Activated CD4-positive, alpha-beta T cell treated with anti-CD3 and anti-CD28 coated beads, Interleukin-2, amount 10 ng/mL, durations not matched to agents 24 days and 14 days (primary cell): ENCODE measurements around the gene CNOT3. TPM values are rescaled to one million over a fixed set of nuclear protein-coding genes. Genes with fewer than 3 reads are reported as not detected.

ENCODE experiments used
- total RNA-seq: library from RNA; stranded (reverse); gene quantifications from 2 replicates; pipeline ENCODE4 v1.2.3, GENCODE V29; 2022

CNOT3 gene
- total RNA-seq, 1 donor from 2014 or later, result 64.5 TPM

Other genes starting within 250 kb of the CNOT3 start
- gene CACNG7, start 228.5 kb upstream of the CNOT3 start, total RNA-seq, result not detected in 2 replicates
- not detected in 2 replicates for gene CACNG8, start 174.8 kb upstream of the CNOT3 start, total RNA-seq
- not detected in 2 replicates for gene CACNG6, start 146.1 kb upstream of the CNOT3 start, total RNA-seq
- not detected in 2 replicates for gene VSTM1, start 73.9 kb upstream of the CNOT3 start, total RNA-seq
- gene TARM1, start 56.4 kb upstream of the CNOT3 start, total RNA-seq, result not detected in 2 replicates
- gene OSCAR, start 37.0 kb upstream of the CNOT3 start, total RNA-seq, result 0.17 and 0.26 TPM in 2 replicates
- gene NDUFA3, start 34.9 kb upstream of the CNOT3 start, total RNA-seq, result 105 and 131 TPM in 2 replicates
- 31.0 and 33.7 TPM in 2 replicates for gene TFPT, start 22.1 kb upstream of the CNOT3 start, total RNA-seq
- gene PRPF31, start 22.0 kb upstream of the CNOT3 start, total RNA-seq, result 110 and 115 TPM in 2 replicates
- gene LENG1, start 22.0 kb downstream of the CNOT3 start, total RNA-seq, result 4.6 and 5.7 TPM in 2 replicates
- 0.54 and 1.1 TPM in 2 replicates for gene TMC4, start 35.4 kb downstream of the CNOT3 start, total RNA-seq
- gene MBOAT7, start 51.8 kb downstream of the CNOT3 start, total RNA-seq, result 289 and 291 TPM in 2 replicates
- gene TSEN34, start 53.5 kb downstream of the CNOT3 start, total RNA-seq, result 17.9 and 18.4 TPM in 2 replicates
- gene RPS9, start 63.1 kb downstream of the CNOT3 start, total RNA-seq, result 1,530 and 1,555 TPM in 2 replicates
- 0.26 TPM in 1 of 2 replicates, not detected in the other for gene LILRB3, start 85.2 kb downstream of the CNOT3 start, total RNA-seq
- 0.09 TPM in 1 of 2 replicates, not detected in the other for gene LILRA6, start 105.0 kb downstream of the CNOT3 start, total RNA-seq
- gene LILRB5, start 119.5 kb downstream of the CNOT3 start, total RNA-seq, result not detected in 2 replicates
- gene LILRB2, start 143.3 kb downstream of the CNOT3 start, total RNA-seq, result not detected in 2 replicates
- gene LILRA5, start 175.4 kb downstream of the CNOT3 start, total RNA-seq, result not detected in 2 replicates
- gene LILRA4, start 201.4 kb downstream of the CNOT3 start, total RNA-seq, result not detected in 2 replicates
- 5.9 and 7.7 TPM in 2 replicates for gene LAIR1, start 227.2 kb downstream of the CNOT3 start, total RNA-seq